G401.6 (cell line): ENCODE measurements around the gene NUBP2.

ENCODE experiments used
- FAIRE-seq: peaks from 2 replicates; lab custom pipeline; 2012; peaks lifted over from hg19 to GRCh38; lab: Jason Lieb, UNC

Gene NUBP2

DNA sequence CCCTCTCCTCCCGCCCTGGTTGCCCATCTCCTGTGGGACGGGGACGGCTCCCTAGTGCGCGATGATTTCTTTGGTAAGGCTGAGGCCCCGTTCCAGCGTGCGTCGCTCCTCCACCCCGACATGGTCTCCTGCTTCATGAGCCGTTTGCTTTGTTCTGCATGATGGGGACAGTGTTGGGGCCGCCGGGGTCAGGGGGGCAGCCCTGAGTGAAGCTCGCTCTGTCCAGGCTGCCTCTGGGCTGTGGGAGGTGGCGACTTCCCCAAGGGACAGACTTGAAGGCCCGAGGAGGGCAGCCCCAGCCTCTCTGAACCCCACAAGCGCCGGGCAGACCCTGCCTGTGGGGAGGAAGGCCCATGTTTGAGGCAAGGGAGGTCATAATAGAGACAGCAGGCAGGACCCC is 23.8 kb upstream of the NUBP2 start:
- no peak for FAIRE-seq

DNA sequence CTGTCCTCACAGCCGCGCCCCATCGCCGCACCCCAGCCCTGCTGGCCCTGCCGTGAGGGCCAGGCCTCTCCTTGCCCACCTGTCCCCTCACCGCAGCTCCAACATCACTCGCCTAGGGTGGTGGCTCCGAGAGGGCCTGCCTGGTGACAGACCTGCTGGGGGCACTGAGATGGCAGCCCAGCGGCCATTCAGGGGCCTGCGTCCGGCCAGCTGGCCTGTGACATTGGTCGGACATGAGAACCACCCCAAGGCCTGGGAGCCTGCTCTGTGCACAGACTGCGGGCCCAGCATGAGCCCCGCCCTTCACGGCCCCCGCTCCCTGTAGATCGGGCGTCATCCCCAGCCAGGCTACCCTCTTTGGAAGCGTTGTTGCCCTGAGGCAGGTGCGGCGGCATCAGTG is 23.2 kb upstream of the NUBP2 start:
- FAIRE-seq, result no peak

DNA sequence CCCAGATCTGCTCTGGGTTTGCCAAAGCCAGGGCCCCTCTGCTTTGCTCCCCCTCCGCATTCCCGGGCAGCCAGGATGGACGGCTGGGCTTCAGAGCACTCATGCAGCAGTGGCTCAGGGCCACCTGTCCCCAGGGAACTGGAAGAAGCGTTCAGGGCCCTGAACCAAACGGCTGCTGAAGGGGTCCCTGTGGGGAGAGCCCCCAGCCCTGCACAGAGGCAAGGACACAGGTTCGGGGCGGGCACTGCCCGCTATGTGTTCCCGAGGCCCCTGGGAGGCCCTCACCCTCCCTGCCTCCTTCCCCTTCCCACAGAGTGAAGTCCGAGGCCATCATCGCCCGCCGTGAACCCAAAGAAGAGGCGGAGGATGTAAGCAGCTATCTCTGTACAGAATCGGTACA is 21.8 kb upstream of the NUBP2 start:
- no peak for FAIRE-seq

DNA sequence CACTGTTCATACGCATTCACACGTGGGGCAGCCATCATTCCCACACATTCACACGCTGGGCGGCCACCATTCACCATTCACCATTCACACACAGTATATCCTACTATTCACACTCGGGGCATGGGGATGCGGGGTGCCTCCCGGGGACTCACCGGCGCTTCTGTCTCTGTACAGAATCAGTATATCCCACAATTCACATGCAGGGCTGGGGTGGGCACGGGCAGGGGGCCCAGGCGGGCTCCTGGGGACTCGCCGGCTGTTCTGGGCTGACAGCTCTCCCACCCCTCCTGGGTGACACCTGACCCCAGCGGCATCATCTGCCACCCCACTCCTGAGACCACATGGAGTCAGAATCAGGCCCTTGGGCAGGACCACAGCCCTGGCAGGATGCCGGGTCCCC is 21.0 kb upstream of the NUBP2 start:
- no peak for FAIRE-seq

DNA sequence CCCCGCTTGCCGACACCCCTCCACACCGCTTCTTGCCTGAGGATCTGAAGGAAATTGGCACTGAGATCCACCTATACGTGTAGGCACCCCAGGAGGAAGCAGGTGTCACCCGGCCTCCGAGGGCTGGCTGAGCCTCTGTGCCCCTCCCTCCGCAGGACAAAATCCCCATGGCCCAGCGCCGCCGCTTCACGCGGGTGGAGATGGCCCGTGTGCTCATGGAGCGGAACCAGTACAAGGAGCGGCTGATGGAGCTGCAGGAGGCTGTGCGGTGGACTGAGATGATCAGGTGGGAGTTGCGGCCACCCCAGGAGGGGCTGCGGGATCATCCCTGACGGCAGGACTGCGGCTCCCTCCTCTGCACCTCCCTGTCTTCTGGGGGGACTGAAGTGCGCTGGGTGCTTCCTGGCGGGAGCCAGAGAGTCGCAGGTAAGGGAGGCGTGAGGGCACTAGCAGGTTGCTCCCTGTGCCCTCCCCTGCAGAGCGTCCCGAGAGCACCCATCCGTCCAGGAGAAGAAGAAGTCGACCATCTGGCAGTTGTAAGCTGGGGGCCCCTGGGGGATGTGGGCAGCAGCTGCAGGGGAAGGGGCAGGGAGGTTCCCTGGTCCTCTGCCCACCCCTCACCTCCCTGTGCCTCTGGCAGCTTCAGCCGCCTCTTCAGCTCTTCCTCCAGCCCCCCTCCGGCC is 20.4 kb upstream of the NUBP2 start:
- no peak for FAIRE-seq

DNA sequence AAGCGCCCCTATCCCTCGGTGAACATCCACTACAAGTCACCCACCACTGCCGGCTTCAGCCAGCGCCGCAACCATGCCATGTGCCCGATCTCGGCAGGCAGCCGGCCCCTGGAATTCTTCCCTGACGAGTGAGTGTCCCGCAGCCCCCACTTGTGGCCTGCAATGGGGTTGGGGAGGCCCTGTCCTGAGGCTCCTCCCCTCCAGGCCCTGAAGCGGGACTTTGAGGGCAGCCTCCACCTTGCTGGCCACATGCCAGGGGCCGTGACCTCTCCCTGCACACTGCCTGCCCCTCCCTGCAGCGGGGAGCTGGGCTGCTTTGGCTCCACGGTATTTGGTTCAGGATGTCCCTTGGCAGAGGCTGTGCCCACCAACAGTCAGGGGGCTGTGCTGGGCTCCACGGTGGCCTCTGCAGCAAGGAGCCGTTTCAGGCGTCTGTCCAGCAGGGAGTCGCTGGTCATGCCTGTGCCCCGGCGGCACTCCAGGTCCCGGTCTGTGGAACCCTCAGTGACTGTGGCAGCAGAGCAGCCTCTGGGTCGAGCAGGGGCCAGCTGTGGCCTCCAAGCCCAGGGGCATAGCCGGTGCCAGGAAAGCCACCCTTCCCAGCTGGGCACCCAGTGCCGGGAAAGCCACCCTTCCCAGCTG is 19.8 kb upstream of the NUBP2 start:
- no peak for FAIRE-seq

DNA sequence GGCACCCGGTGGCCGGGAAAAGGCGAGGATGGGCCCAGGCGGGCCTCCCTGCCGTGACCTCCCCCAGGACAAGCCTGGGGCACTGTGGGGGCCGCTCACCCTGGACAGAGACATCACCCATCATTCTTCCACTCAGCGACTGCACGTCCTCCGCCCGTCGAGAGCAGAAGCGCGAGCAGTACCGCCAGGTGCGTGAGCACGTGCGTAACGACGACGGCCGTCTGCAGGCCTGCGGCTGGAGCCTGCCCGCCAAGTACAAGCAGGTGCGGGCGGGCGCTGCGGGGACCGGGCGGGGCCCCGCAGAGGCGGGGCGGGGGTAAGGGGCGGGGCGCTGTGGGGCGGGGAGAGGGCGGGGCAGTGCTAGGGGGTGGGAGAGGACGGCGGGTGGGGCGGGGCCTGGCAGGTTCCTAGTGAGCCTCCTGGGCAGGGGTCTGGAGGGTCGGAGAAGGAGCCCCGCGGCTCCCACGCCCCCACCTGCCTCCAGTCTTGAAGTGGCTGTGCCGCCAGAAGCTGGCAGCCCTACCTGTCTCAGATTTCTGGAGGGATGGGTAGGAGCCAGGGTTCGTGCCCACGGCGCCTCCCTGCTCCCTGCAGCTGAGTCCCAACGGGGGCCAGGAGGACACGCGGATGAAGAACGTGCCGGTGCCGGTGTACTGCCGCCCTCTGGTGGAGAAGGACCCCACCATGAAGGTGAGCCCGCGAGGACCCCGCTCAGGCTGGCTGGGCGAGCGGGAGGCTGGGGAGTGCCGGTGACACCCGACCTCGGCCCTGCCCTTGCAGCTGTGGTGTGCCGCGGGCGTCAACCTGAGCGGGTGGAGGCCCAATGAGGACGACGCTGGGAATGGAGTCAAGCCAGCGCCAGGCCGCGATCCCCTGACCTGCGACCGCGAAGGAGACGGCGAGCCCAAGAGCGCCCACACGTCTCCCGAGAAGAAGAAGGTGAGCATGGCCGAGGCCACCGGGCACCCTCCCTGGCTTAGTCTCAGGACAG is 18.9 kb upstream of the NUBP2 start:
- no peak for FAIRE-seq

DNA sequence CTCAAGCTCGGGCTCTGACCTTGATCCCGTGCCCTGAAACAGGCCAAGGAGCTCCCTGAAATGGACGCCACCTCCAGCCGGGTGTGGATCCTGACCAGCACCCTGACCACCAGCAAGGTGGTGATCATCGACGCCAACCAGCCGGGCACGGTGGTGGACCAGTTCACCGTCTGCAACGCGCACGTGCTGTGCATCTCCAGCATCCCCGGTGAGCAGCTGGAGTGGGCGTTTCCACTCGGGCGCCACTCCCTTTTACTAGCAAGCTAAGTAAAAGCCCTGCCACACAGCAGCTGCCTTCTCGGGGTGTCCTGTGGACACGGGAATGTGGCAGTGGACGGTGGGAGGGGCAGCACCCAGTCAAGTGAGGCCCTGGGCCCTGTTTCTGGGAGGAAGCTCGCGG is 17.8 kb upstream of the NUBP2 start:
- FAIRE-seq, result no peak

DNA sequence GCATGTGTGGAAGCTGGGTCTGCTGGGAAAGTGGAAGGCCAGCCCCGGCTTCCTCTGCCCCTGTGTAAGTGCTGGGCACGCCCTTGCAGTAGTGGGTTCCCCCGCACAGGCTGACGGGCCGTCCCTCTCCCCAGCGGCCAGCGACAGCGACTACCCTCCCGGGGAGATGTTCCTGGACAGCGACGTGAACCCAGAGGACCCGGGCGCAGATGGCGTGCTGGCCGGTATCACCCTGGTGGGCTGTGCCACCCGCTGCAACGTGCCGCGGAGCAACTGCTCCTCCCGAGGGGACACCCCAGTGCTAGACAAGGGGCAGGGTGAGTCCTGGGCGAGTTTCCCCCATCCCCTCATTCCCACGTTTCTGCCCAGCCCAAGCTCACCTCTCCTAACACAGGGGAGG is 16.9 kb upstream of the NUBP2 start:
- no peak for FAIRE-seq

DNA sequence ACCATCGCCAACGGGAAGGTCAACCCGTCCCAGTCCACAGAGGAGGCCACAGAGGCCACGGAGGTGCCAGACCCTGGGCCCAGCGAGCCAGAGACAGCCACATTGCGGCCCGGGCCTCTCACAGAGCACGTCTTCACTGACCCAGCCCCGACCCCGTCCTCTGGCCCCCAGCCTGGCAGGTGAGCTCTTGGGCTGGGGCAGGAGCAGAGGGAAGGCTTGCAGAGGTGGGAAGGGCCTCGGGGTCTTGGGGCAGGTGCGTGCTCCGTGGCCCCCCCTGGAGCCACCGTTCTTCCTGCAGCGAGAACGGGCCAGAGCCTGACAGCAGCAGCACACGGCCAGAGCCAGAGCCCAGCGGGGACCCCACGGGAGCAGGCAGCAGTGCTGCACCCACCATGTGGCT is 16.5 kb upstream of the NUBP2 start:
- no peak for FAIRE-seq

DNA sequence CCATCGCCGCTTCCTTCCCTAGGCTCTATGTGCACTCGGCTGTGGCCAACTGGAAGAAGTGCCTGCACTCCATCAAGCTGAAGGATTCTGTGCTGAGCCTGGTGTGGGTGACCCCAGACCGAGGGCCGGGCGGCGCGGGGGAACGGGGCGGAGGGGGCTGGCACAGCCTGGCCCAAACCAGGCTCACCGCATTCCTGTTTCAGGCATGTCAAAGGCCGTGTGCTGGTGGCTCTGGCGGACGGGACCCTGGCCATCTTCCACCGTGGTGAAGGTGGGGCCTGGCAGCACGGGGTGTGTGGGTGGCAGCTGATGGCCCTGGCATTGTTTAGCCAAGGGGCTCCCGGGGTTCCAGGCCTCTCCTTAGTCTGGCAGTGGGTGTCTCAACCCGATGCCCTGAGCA is 16.1 kb upstream of the NUBP2 start:
- no peak for FAIRE-seq

DNA sequence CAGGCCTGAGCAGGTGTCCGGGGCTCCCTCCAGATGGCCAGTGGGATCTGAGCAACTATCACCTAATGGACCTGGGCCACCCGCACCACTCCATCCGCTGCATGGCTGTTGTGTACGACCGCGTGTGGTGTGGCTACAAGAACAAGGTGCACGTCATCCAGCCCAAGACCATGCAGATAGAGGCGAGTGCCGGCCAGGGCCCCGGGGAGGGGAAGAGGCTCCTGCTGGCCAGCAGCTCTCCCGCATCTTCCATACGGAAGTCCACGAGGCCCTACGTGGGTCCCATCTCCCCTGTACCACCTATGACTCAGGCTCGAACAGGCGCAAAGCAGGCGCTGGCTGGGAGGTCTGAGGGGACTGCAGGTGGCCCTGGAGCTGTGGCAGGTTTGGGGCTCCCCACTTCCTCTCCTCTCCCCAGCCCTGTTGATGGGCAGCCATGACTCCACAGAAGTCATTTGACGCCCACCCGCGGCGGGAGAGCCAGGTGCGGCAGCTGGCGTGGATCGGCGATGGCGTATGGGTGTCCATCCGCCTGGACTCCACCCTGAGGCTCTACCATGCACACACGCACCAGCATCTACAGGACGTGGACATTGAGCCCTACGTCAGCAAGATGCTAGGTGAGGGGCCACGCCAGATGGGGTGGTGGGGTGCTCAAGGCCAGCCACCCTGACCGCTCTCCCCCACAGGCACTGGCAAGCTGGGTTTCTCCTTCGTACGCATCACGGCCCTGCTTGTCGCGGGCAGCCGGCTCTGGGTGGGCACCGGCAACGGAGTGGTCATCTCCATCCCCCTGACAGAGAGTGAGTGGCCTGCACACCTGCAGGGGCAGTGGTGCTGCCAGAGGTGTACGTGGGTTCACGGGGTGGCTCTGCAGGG is 15.4 kb upstream of the NUBP2 start:
- FAIRE-seq, result no peak

DNA sequence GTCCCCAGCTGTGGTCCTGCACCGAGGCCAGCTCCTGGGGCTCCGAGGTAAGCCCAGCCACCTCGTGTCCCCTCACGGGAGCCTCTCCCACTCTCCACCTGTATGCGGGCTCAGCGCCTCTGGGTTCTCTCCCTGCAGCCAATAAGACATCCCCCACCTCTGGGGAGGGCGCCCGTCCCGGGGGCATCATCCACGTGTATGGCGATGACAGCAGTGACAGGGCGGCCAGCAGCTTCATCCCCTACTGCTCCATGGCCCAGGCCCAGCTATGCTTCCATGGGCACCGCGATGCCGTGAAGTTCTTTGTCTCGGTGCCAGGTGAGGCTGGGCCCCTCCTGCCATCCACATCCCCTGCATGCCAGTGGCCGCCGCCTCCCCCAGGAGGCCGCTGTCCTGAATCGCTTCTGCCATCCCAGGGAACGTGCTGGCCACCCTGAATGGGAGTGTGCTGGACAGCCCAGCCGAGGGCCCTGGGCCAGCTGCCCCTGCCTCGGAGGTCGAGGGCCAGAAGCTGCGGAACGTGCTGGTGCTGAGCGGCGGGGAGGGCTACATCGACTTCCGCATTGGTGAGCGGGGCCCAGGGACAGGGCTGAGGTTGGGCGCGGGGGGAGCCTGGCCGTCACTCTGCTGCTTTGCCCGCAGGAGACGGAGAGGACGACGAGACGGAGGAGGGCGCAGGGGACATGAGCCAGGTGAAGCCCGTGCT is 14.5 kb upstream of the NUBP2 start:
- no peak for FAIRE-seq

DNA sequence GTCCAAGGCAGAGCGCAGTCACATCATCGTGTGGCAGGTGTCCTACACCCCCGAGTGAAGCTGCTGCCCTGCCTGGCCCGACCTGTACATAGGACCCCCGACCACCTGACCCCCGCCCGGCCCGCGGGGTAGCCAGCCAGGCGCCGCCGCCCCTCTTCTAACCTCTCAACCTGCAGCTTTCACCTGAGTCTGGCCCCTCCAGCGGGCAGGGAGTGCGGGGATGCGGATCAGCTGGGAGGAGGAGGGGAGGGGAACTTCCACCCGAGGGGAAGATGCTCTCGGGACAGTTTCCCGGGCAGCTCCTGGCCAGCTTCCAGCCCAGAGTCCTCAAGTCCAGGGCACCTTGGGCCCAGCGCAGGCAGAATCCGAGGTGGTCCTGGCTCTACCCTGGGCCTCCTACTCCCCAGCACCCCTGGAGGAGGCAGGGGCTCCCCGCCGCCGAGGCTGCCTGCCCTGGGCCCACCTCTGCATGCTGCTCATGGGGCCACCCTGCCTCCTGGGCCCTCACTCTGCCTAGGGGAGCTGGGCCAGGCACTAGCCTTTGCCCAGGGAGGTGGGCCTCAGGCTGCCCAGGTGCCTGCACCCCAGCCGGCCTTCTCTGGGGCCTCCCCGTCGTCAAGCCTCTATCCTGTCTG is 13.9 kb upstream of the NUBP2 start:
- no peak for FAIRE-seq

DNA sequence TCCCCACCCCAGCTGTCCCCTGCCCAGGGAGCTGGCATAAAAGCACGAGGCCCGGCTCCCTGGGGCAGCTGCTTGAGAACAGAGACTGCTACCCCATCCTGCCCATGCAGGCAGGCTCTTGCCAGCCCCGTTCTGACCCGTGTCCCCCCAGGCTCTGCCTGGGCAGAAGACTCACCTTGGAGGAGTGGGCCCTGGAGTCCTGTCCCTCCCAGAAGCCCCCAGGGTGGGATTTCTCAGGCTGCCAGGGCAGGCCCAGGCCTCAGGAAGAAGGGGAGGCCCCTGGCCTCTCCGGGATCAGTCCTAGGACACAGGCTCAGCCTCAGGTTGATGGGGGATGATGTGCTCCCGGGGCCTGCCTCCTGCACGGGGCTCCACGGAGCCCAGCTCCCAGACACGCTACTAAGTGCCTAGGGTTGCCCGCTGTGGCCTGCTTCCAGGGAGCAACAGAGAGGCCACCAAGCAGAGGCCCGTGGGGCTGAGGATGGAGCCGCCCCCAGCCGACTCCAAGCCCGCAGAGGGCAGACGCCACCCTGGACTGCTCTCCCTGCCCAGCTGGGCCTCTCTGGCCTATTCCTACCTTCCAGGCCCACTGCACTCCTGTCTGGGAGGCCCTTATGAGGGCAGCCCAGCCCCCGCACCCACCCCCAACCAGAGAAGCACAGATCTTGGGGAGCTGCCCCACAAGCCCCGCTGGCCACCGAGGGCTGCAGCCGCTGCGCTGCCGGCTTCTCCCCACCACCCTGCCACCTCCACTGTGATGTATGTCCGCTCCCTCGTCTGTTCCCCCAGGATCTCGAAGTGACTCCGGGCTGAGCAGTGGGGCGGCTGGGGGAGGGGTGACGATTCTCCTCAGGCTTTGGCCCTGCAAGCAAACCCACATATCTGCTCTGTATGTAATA is 13.1 kb upstream of the NUBP2 start:
- FAIRE-seq, result no peak

DNA sequence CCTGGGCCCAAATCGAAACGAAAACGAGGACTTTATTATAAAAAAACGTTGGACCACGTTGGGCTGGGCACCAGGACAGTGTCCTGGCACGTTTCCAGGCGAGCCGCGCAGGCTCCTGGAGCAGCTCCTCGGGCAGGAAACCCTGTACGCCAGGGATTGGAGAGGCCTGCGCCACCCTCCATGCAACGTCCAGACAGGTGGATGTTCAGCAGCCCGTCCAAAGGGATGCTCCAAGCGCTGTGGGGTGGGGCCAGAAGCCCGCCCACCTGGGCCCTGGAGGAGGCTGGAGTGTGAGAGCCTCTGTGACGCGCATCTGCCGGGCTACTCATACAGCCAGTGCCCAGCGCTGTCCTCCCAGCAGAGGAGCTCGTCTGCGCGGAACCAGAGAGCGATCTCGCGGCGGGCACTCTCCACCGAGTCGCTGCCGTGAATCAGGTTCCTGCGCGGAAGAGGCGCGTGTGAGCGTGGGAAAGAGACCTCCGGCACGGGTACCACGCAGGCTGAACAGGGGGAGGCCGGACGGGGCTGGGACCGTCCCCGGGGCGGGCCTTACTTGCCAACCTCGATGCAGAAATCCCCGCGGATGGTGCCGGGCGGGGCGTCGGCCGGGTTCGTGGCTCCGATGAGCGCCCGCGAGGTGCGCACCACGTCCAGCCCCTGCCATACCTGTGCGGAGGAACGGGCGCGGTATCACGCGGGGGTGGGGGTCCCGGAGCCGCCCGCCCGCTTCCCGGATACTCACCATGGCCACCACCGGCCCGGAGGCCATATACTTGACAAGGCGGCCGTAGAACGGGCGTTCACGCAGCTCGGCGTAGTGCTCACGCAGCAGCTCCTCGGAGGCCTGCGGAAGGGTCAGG is 12.2 kb upstream of the NUBP2 start:
- no peak for FAIRE-seq

DNA sequence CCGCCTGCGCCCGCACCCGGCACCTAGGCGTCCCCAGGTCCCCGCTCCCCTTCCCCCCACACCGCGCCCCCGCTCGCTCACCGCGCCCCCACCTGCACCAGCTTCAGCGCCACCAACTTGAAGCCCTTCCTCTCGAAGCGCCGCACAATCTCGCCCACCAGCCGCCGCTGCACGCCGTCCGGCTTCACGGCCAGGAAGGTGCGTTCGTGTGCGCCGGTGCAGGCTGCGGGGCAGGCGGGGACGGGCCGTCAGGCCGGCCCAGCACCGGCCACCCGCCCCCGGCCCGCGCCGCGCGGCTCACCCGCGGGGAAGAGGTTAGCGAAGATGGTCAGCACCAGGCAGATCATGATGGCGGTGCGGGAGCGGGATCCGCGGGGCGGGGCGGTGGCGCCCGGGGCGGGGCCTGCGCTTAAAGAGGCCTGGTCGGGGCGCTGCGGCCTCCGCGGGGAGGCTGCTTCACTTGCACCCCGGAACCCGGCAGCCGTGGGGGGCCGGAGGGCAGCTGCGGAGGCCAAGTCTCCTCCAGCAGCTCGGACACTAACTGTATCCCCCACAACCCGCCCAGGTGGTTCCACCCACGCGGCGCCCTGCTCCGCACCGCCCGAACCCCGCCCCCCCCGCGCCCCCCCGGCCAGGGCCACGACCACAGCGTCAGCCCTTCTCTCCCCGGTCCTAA is 11.4 kb upstream of the NUBP2 start, which contains the start of gene NME3:
TSS of gene NME3 (minus strand) at position 356 of the 676 bp plus-strand sequence. CDS start at position 347, 9 bp downstream.
- no peak for FAIRE-seq

DNA sequence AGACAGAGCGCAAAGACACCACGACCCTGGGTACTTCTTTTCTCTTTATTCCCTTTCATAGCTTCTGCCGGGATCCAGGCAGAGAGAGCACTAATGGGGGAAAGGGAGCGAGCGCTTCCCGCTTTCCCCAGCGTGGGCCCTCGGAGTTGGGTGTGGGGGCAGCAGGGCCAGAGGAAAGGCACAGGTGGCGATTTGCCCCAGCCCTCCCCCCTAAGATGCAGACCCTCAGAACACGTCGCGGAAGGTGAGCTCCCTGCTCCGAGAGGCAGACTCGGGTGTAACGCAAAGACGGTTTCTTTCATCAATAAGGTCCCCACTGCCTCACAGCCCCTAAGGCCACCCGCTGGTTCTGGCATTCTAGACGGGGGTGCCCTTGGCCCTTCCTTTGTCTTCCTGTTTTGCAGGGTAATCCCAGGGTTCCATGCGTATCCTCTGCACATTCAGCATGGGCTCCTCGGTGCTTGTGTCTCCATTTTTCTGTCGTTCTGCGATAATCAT is 10.8 kb upstream of the NUBP2 start:
- FAIRE-seq, result no peak
